K562 (cell line): ENCODE results near the gene NEMP2. TPM values are rescaled to one million over a fixed set of nuclear protein-coding genes. Genes with fewer than 3 reads are reported as not detected.
A peak's percentile ranks its signal among the peaks of the same experiment; 100 is the strongest.
"Not testable (repeated sequence)": the region's sequence is repeated elsewhere in the genome, so short reads cannot be mapped to it uniquely, and the experiment has no call there.

Experiments used
- REST ChIP-seq, 2 experiments: fragments of 450-650 bp; formaldehyde crosslinking in 1 of 2; IDR thresholded peaks; 2 replicates each; pipeline versions ENCODE4 v1.4.0 to v1.6.1; 2014 to 2020; ENCODE audit warnings: mild to moderate bottlenecking in 2 of 2, borderline replicate concordance in 1 of 2, low read depth in 1 of 2
- TAL1 ChIP-seq: fragments of 450-650 bp; IDR thresholded peaks from 2 replicates; pipeline ENCODE4 v1.6.1; 2016; ENCODE audit warnings: mild to moderate bottlenecking
- polyA plus RNA-seq, 8 experiments: library from polyadenylated mRNA; depleted of rRNA in 4 of 8; stranded (reverse) in 5 of 8; unstranded in 3 of 8; fragments of >200 nt; fragmentation: Nextera tagmentation in 2 of 8; fragmentation: Illumina TruSeq in 1 of 8; extraction: Ambion mirVana in 2 of 8; extraction: Trizol in 1 of 8; gene quantifications; 2 replicates each; pipeline versions ENCODE4 v1.2.1 to v1.2.3, GENCODE V29; 2011 to 2014; ENCODE audit warnings: inconsistent platforms in 1 of 8, missing spikeins in 1 of 8
- total RNA-seq, 7 experiments: library from RNA; depleted of rRNA in 6 of 7; stranded (reverse); fragments of >200 nt in 6 of 7; fragmentation: Illumina TruSeq in 2 of 7; extraction: Trizol in 2 of 7; gene quantifications; 2 replicates each; pipeline versions ENCODE4 v1.2.1 to v1.2.3, GENCODE V29; 2011 to 2021; ENCODE audit warnings: low replicate concordance in 1 of 7

Gene NEMP2
- total and polyA plus RNA-seq, 9 of the 15 experiments (the other 6 are each of a cell fraction or from before 2014, with no cell fraction given), result 0.32 to 3.0 (median 1.7) TPM

DNA sequence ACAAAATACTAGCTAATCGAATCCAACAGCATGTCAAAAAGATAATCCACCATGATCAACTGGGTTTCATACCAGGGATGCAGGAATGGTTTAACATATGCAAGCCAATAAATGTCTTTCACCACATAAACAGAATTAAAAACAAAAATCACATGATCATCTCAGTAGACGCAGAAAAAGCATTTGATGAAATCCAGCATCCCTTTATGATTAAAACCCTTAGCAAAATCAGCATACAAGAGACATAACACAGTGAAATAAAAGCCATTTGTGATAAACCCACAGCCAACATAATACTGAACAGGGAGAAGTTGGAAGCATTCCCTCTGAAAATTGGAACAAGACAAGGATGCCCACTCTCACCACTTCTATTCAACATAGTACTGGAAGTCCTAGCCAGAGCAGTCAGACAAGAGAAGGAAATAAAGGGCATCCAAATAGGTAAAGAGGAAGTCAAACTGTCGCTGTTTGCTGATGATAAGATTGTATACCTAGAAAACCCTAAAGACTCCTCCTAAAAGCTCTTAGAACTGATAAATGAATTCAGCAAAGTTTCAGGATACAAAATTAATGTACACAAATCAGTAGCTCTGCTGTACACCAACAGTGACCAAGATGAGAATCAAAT, 39.8 kb downstream of the NEMP2 start (continued):
- TF ChIP-seq REST (IDR thresholded peaks at IDR 0.05; ENCODE audit: borderline replicate concordance), result peak; percentile 8; the same call in 1 of the 2 replicates
- TF ChIP-seq REST (CRISPR knock-in tag; IDR thresholded peaks at IDR 0.05; ENCODE audit: low read depth), result not testable (repeated sequence)
- peak; percentile 68 for TF ChIP-seq TAL1
- TF ChIP-seq, all 486 proteins: peak for 25; not testable (repeated sequence) for 461
